PFSK-1 (cell line): ENCODE measurements around the gene C10orf53. TPM values are rescaled to one million over a fixed set of nuclear protein-coding genes. Genes with fewer than 3 reads are reported as not detected.

Experiments
- FOXP2 ChIP-seq: optimal IDR thresholded peaks from 2 replicates; pipeline ENCODE3; 2011; ENCODE audit warnings: borderline replicate concordance, control low read depth, inconsistent platforms; ENCODE audit not compliant: insufficient read depth; ENCODE audit errors: extremely low read length, extremely low read depth
- POLR2AphosphoS5 ChIP-seq: IDR thresholded peaks from 2 replicates; pipeline ENCODE4 v1.6.1; 2012; ENCODE audit warnings: low read depth, mild to moderate bottlenecking, control low read depth, low read length, moderate library complexity
- SIN3A ChIP-seq: IDR thresholded peaks from 2 replicates; pipeline ENCODE4 v1.6.1; 2012; ENCODE audit warnings: mild to moderate bottlenecking, low read length, moderate library complexity, borderline replicate concordance; ENCODE audit not compliant: insufficient read depth
- TAF1 ChIP-seq: IDR thresholded peaks from 2 replicates; pipeline ENCODE4 v1.6.1; 2012; ENCODE audit warnings: low read length, control low read depth, borderline replicate concordance; ENCODE audit not compliant: insufficient read depth
- polyA plus RNA-seq: library from polyadenylated mRNA; unstranded; fragments of >200 nt; gene quantifications from one replicate; pipeline ENCODE4 v1.2.1, GENCODE V29; 2012; ENCODE audit warnings: low read depth, missing spikeins; ENCODE audit not compliant: insufficient read length
- TF ChIP-seq, protein P1 (sequence below), 2 experiments: IDR thresholded peaks; 2 replicates each; pipeline versions ENCODE4 v1.6.1 to v1.8.0; 2011 to 2012; ENCODE audit warnings: low read depth in 2 of 2, low read length in 2 of 2, control low read depth in 1 of 2, inconsistent platforms in 1 of 2, mild to moderate bottlenecking in 1 of 2, moderate library complexity in 1 of 2; ENCODE audit not compliant: insufficient read depth in 1 of 2

C10orf53 gene, protein sequence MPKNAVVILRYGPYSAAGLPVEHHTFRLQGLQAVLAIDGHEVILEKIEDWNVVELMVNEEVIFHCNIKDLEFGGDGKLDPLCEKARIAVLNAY
- not detected for polyA plus RNA-seq

DNA sequence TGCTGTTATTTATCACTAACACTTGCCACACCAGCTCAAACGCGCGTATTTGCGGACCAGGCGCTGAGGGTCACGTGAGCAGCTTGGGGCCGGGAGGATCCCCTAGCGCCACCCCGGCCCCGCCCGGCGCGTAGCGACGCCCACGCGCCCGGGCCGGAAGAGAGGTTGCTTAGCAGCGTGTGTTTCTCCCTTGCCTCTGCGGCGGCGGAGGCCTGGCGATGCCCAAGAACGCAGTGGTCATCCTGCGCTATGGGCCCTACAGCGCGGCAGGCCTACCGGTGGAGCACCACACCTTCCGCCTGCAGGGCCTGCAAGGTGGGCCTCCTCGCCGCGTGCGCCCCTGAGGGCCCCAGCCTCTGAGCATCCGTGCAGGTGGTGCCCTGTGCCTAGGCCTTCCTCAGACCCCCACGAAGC, at the start of gene C10orf53:
TSS of gene C10orf53 (plus strand) at position 172 of the 414 bp plus-strand sequence. CDS start at position 219, 47 bp downstream.
- TF ChIP-seq FOXP2, result no peak
- TF ChIP-seq SIN3A, result no peak
- no peak for TF ChIP-seq POLR2AphosphoS5
- TF ChIP-seq, protein P1, sequence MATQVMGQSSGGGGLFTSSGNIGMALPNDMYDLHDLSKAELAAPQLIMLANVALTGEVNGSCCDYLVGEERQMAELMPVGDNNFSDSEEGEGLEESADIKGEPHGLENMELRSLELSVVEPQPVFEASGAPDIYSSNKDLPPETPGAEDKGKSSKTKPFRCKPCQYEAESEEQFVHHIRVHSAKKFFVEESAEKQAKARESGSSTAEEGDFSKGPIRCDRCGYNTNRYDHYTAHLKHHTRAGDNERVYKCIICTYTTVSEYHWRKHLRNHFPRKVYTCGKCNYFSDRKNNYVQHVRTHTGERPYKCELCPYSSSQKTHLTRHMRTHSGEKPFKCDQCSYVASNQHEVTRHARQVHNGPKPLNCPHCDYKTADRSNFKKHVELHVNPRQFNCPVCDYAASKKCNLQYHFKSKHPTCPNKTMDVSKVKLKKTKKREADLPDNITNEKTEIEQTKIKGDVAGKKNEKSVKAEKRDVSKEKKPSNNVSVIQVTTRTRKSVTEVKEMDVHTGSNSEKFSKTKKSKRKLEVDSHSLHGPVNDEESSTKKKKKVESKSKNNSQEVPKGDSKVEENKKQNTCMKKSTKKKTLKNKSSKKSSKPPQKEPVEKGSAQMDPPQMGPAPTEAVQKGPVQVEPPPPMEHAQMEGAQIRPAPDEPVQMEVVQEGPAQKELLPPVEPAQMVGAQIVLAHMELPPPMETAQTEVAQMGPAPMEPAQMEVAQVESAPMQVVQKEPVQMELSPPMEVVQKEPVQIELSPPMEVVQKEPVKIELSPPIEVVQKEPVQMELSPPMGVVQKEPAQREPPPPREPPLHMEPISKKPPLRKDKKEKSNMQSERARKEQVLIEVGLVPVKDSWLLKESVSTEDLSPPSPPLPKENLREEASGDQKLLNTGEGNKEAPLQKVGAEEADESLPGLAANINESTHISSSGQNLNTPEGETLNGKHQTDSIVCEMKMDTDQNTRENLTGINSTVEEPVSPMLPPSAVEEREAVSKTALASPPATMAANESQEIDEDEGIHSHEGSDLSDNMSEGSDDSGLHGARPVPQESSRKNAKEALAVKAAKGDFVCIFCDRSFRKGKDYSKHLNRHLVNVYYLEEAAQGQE (IDR thresholded peaks at IDR 0.05; ENCODE audit: insufficient read depth in 1 of 2, low read depth in 2 of 2, low read length in 2 of 2), result no peak
- TF ChIP-seq TAF1, result no peak

DNA sequence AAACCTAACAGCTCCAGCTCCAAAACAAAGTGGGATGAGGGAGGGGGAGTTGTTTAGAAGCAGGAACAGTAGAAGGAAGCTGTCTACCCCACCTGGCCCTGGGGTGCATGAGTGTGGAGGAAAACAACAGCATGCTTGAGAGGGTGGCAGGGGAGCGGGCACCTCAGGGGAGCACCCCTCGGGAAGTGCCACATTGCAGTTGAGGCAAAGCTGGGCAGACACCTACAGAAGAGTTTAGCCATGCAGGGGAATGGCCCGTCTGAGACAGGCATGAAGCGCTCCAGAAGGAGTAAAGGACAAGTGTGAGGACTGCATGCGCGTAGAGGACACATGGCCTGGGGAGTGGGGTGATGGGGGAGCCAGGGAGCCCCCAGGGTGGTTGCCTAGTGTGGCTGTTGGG, 47.5 kb upstream of the C10orf53 start:
- TF ChIP-seq FOXP2 (no peak), POLR2AphosphoS5 (no peak), SIN3A (no peak), TAF1 (no peak)
- TF ChIP-seq, protein P1 (IDR thresholded peaks at IDR 0.05; ENCODE audit: insufficient read depth in 1 of 2, low read depth in 2 of 2, low read length in 2 of 2), result no peak

DNA sequence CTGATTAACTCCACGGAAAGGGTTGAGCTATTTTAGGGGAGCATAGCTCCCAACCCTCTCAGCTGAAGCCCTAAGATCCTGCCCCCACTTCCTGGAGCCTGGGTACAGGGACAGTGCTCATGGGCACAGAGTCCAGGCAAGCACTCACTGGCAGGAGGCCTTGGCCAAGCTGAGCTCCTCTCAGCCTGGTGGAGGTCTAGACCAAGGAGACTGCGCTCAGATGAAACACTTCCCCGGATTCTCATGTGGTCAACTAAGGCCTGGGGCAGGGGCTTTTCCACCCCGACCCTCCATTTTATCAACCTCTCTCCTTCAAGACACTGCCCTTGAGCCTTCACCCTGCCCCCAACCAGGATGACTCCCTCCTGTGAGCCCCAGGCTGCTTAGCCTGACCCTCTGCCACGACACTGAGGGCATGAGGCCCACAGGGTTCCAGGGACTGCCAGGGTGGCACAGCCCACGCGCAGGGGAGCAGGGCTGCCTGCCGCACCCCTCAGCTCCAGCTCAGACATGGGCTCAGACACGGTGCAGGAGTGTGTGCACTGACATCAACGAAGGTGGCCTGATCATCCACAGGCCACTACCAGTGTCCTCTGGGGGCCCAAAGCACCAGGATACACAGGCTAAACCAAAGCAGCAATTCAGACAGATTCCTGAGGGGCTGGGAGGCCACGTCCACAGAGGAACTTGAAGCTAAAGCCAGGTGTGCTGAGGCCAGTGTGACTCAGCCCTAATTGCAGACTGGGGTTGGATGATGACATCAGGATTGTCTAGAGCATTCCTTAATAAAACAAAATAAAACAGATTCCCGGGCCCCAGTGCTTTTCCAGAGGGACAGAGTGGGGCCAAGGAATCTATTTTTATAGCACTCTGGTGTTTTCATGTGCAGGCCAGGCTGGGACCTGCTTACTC, 46.8 kb upstream of the C10orf53 start:
- no peak for TF ChIP-seq POLR2AphosphoS5
- TF ChIP-seq SIN3A, result no peak
- TF ChIP-seq TAF1, result no peak

DNA sequence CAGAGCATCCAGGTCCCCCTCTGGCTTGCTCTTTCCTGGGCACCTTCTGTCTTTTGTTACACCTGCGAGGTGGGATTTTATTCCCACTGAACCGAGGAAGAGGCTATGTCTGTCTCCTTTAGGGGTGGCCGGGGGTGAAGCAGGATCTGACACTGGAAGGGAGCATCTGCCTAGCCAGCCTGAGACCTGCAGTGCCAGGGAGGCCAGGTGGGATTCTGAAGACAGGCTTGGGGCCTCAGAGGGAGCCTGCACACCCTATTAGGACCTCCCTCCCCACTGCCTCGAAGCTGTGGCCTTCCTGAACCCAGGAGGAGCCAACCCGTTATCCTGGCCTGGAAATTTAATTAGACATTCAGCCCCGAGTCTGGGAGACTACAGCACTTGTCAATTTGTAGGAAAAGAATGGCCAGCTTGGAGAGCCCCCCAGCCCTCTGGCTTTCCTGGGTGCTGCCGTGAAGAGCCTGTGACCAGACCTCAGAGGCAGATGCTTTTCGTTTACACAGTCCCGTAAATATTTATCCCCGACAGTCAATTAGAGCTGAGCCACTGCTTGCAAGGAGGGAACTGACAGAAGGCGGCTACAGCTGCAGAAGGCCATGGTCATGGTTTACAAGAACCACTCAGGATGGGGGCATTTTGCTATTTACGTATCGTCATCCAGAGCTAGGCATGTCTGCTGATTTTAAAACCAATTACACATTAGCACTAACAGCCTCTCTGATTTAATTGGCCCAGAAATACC, 46.0 kb upstream of the C10orf53 start:
- no peak for TF ChIP-seq TAF1

DNA sequence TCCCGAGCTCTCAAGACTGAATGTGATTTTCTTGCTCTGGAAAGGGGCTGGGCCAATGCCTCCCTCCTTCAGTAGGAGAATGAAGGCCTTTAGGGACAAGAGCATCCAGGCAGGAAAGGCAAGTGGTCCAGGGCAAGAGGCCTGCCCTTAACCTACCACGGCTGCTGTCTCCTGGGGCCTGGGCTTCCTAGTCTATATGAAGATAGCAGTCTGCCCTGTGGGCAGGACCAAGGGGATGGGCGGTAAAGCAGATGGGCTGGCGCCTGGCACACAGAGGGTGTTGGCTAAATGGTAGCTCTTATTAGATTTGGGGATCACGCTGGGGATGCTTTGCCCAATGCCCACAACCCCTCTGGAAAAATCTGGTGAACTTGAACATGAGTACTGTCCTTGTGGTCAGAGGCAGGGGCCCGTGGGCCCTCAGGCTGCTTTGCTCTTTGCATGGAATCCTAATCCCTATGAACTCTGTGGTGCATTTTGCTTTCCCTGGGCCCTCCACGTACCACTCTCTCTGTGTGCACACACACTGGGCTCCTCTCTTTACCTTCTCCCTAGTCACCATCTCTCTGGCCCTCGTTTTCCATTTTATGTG, 45.3 kb upstream of the C10orf53 start:
- TF ChIP-seq, protein P1 (IDR thresholded peaks at IDR 0.05; ENCODE audit: insufficient read depth in 1 of 2, low read depth in 2 of 2, low read length in 2 of 2), result no peak
- TF ChIP-seq SIN3A (no peak), FOXP2 (no peak), POLR2AphosphoS5 (no peak)

DNA sequence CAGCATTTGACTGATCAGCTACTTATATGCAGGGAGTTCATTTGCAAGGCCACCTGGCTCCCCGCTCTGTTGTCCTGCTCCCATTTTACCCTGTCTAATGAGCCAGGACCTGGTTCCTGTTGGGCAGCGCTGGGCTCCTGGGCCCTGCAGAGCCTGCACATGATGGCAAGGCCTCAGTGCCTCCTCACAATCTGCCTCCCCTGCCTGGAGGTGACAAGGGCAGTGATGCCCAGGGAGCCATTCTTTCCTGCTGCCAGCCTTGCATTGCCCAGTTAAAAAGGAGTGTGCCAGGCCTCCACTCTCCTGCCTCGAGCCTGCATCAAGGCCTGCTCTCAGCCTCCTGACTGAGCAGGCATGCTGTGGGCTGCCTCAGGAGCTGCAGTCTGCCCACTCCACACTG, 37.1 kb upstream of the C10orf53 start:
- TF ChIP-seq SIN3A (no peak), POLR2AphosphoS5 (no peak), FOXP2 (no peak), TAF1 (no peak)
- TF ChIP-seq, protein P1 (IDR thresholded peaks at IDR 0.05; ENCODE audit: insufficient read depth in 1 of 2, low read depth in 2 of 2, low read length in 2 of 2), result no peak
